IMR-90 (cell line): ENCODE data around the gene GPR89B. TPM values are rescaled to one million over a fixed set of nuclear protein-coding genes. Genes with fewer than 3 reads are reported as not detected.
"Not testable (repeated sequence)": the region's sequence is repeated elsewhere in the genome, so short reads cannot be mapped to it uniquely, and the experiment has no call there.

ENCODE experiments used
- ATAC-seq: fragments of 200-7000 bp; cut with Tn5 transposase; 2 replicates; pipeline ENCODE4 v1.9.1; 2020; ENCODE audit warnings: low read depth, mild to moderate bottlenecking, moderate library complexity
- BruUV-seq: library from RNA; stranded (reverse); fragments of 400-500 nt; replicated peaks from 2 replicates; lab custom pipeline; 2021; lab: Mats Ljungman, UMichigan
- CTCF ChIA-PET: fragments of 300-600 bp; formaldehyde crosslinking; extraction: SDS; loops from one replicate; lab custom pipeline; 2021; ENCODE audit warnings: antibody characterized with exemption; lab: Yijun Ruan, JAX
- POLR2A ChIA-PET: fragments of 300-600 bp; sonication (Branson Sonifier 250); formaldehyde crosslinking; loops from one replicate; lab custom pipeline; 2022; ENCODE audit warnings: antibody characterized with exemption; ENCODE audit not compliant: unreplicated experiment; lab: Charles Lee
- DNase-seq: peaks from one replicate; pipeline ENCODE4 v3.0.0; 2013
- H2AFZ ChIP-seq: replicated peaks from 2 replicates; pipeline ENCODE3; 2013; ENCODE audit warnings: low read length, mild to moderate bottlenecking; ENCODE audit not compliant: poor library complexity
- H2AK5ac ChIP-seq: 2 replicates; pipeline ENCODE4 v1.6.1; 2013; ENCODE audit warnings: low read depth, low read length, inconsistent platforms
- H2AK9ac ChIP-seq: replicated peaks from 2 replicates; pipeline ENCODE3; 2013; ENCODE audit warnings: mild to moderate bottlenecking, low read depth, low read length, moderate library complexity; ENCODE audit not compliant: poor library complexity
- H2BK120ac ChIP-seq: 2 replicates; pipeline ENCODE4 v1.6.1; 2013; ENCODE audit warnings: low read depth, low read length, inconsistent platforms
- H2BK15ac ChIP-seq: 3 replicates; pipeline ENCODE4 v1.6.1; 2013; ENCODE audit warnings: low read depth, low read length, inconsistent platforms
- H2BK20ac ChIP-seq: 2 replicates; pipeline ENCODE4 v1.6.1; 2013; ENCODE audit warnings: low read depth, mild to moderate bottlenecking, inconsistent platforms, low read length, moderate library complexity
- H2BK5ac ChIP-seq: 2 replicates; pipeline ENCODE4 v1.6.1; 2013; ENCODE audit warnings: mild to moderate bottlenecking, low read depth, low read length, inconsistent platforms; ENCODE audit not compliant: poor library complexity, severe bottlenecking
- H3K14ac ChIP-seq: replicated peaks from 2 replicates; pipeline ENCODE4 v1.6.1; 2013; ENCODE audit warnings: low read depth, low read length, inconsistent platforms
- H3K18ac ChIP-seq: 2 replicates; pipeline ENCODE4 v1.6.1; 2013; ENCODE audit warnings: low read depth, low read length, control low read depth
- H3K23ac ChIP-seq: 2 replicates; pipeline ENCODE4 v1.6.1; 2013; ENCODE audit warnings: low read depth, low read length, inconsistent platforms
- H3K27ac ChIP-seq: 2 replicates; pipeline ENCODE4 v1.5.1; 2013; ENCODE audit warnings: mild to moderate bottlenecking, control low read depth, low read length; ENCODE audit not compliant: insufficient read depth
- H3K27me3 ChIP-seq: 2 replicates; pipeline ENCODE4 v1.6.1; 2013; ENCODE audit warnings: low read length; ENCODE audit not compliant: control insufficient read depth, insufficient read depth
- H3K36me3 ChIP-seq: 2 replicates; pipeline ENCODE4 v1.6.1; 2013; ENCODE audit warnings: low read length, mixed read lengths; ENCODE audit not compliant: control insufficient read depth, insufficient read depth
- H3K4ac ChIP-seq: 2 replicates; pipeline ENCODE4 v1.6.1; 2013; ENCODE audit warnings: low read depth, low read length, inconsistent platforms
- H3K4me1 ChIP-seq: 2 replicates; pipeline ENCODE4 v1.6.1; 2013; ENCODE audit warnings: low read length, mixed read lengths; ENCODE audit not compliant: control insufficient read depth, insufficient read depth
- H3K4me2 ChIP-seq: 2 replicates; pipeline ENCODE4 v1.6.1; 2013; ENCODE audit warnings: low read depth, mild to moderate bottlenecking, control low read depth, low read length, moderate library complexity
- H3K4me3 ChIP-seq: 2 replicates; pipeline ENCODE4 v1.5.1; 2013; ENCODE audit warnings: low read depth, mild to moderate bottlenecking, control low read depth, low read length, moderate library complexity; ENCODE audit not compliant: insufficient read depth
- H3K56ac ChIP-seq: 2 replicates; pipeline ENCODE4 v1.6.1; 2013; ENCODE audit warnings: low read length, inconsistent platforms; ENCODE audit not compliant: insufficient read depth; ENCODE audit errors: extremely low read depth
- H3K79me1 ChIP-seq, 2 experiments: 2 replicates each; pipeline ENCODE4 v1.6.1; 2013; ENCODE audit warnings: low read length in 2 of 2, inconsistent platforms in 1 of 2, low read depth in 1 of 2
- H3K9ac ChIP-seq: 2 replicates; pipeline ENCODE4 v1.6.1; 2013; ENCODE audit warnings: low read depth, low read length, control low read depth
- H3K9me1 ChIP-seq: 2 replicates; pipeline ENCODE4 v1.6.1; 2013; ENCODE audit warnings: low read length, inconsistent platforms; ENCODE audit not compliant: insufficient read depth
- H3K9me3 ChIP-seq: 2 replicates; pipeline ENCODE4 v1.6.1; 2013; ENCODE audit warnings: low read length; ENCODE audit not compliant: control insufficient read depth, insufficient read depth
- H4K20me1 ChIP-seq: 2 replicates; pipeline ENCODE4 v1.6.1; 2013; ENCODE audit warnings: low read length, inconsistent platforms; ENCODE audit not compliant: insufficient read depth
- H4K5ac ChIP-seq: 2 replicates; pipeline ENCODE4 v1.6.1; 2013; ENCODE audit warnings: mild to moderate bottlenecking, low read depth, low read length, control low read depth
- H4K8ac ChIP-seq, 2 experiments: 2 replicates each; pipeline ENCODE4 v1.6.1; 2013; ENCODE audit warnings: low read depth in 2 of 2, low read length in 2 of 2, control low read depth in 1 of 2, inconsistent platforms in 1 of 2
- H4K91ac ChIP-seq: 2 replicates; pipeline ENCODE4 v1.6.1; 2013; ENCODE audit warnings: low read depth, low read length, inconsistent platforms; ENCODE audit not compliant: insufficient read depth
- WGBS, 2 experiments: methylation state at CpG; one replicate each; pipeline versions ENCODE4 v1.1.5 to v1.1.7; 2013; ENCODE audit warnings: missing lambda C conversion rate in 2 of 2; ENCODE audit not compliant: insufficient read length in 1 of 2; ENCODE audit errors: extremely low coverage in 2 of 2; 5-methylcytosine and 5-hydroxymethylcytosine counted together
- dilution Hi-C: fragments of 300-500 bp; cut with HindIII; formaldehyde crosslinking; loops from one replicate; pipeline ENCODE4 v1.14.3; 2018; ENCODE audit warnings: low sequenced_read_pairs; ENCODE audit not compliant: unreplicated experiment
- in situ Hi-C: fragments of 300-500 bp; cut with MboI; formaldehyde crosslinking; loops from 3 replicates; pipeline ENCODE4 v1.14.3; 2019; ENCODE audit warnings: low sequenced_read_pairs, inconsistent platforms, mixed read lengths
- intact Hi-C: fragments of 100-400 bp; cut with micrococcal nuclease; formaldehyde crosslinking; loops from 2 replicates; pipeline ENCODE4 v1.10.0; 2022
- polyA plus RNA-seq, 3 experiments: library from polyadenylated mRNA; depleted of rRNA; stranded (reverse); fragments of >200 nt; gene quantifications; 2 replicates each; pipeline ENCODE4 v1.2.3, GENCODE V29; 2012; ENCODE audit warnings: low replicate concordance in 1 of 3
- total RNA-seq: library from RNA; depleted of rRNA; stranded (reverse); fragments of >200 nt; gene quantifications from 2 replicates; pipeline ENCODE4 v1.2.3, GENCODE V29; 2012

Gene GPR89B
- total and polyA plus RNA-seq, 2 of the 4 experiments (the other 2 are of a cell fraction): 9.4 to 13.1 TPM

DNA sequence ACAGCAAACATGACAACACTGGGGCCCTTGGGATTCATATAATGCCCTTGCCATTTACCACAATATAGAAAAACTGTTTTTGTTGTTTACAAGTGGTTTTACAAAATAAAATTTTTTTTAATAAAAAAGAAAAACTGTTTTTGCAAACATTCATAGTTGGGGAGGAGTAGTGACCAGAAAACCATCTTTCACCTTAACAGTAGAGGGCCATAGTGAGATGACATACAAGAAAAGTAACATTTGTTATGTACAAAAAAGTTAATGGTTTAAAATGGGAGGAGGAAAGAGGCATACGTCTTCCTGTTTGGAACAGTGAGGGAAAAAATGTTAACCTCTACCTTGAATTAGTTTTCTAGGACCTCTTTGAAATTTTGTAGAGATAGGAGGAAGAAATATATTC lies 30.7 kb downstream of the GPR89B start:
- not testable (repeated sequence) for H2BK20ac ChIP-seq

DNA sequence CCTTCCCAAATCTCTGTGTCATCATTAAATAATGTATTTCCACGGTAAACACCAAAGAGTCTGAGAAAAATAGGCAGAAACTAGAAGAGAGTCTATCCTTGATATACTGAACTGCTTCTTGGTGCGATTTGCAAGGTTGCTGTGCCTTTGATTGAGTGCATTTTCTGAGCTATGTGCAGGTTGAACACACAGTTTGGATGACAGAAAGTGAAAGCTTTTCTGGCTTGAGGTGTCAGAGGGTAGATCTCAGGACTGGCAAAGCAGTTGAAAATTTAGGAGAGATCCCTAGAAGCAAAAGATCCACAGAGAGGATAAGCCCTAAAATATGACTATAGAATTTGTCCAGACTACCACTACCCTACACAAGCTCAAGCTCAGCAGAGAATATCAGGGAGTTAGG lies 31.5 kb downstream of the GPR89B start:
- H2AFZ ChIP-seq, H3K9ac ChIP-seq, H3K27me3 ChIP-seq, H3K56ac ChIP-seq, H3K4me2 ChIP-seq, H2BK20ac ChIP-seq, BruUV-seq, H4K8ac ChIP-seq, H4K5ac ChIP-seq, H3K79me1 ChIP-seq, H3K4me1 ChIP-seq, H2BK15ac ChIP-seq, H3K14ac ChIP-seq, H2BK5ac ChIP-seq, H3K4ac ChIP-seq, H2AK9ac ChIP-seq, H2BK120ac ChIP-seq, POLR2A ChIA-PET, H3K9me1 ChIP-seq, H2AK5ac ChIP-seq, H3K4me3 ChIP-seq, CTCF ChIA-PET, ATAC-seq, in situ Hi-C loops, intact Hi-C loops, H3K18ac ChIP-seq, DNase-seq, H3K36me3 ChIP-seq, H3K27ac ChIP-seq, H3K23ac ChIP-seq, H4K91ac ChIP-seq, H3K9me3 ChIP-seq, H4K20me1 ChIP-seq, dilution Hi-C loops: not testable (repeated sequence)
- WGBS, 2 experiments: no CpG with 5 or more reads among the region's 2 CpGs

More for the DNA sequence above, 30.7 kb downstream of the GPR89B start:
- H3K14ac ChIP-seq, DNase-seq, H3K4me3 ChIP-seq, H2AK5ac ChIP-seq, H3K27ac ChIP-seq, dilution Hi-C loops, H3K9me1 ChIP-seq, in situ Hi-C loops, H4K8ac ChIP-seq, ATAC-seq, H3K36me3 ChIP-seq, H2BK5ac ChIP-seq, H2BK120ac ChIP-seq, H3K4me1 ChIP-seq, H4K5ac ChIP-seq, H2AFZ ChIP-seq, BruUV-seq, H4K20me1 ChIP-seq, H3K79me1 ChIP-seq, H3K23ac ChIP-seq, CTCF ChIA-PET, H2AK9ac ChIP-seq, H3K27me3 ChIP-seq, H3K9me3 ChIP-seq, H3K4ac ChIP-seq, H3K18ac ChIP-seq, H3K9ac ChIP-seq, H3K56ac ChIP-seq, H3K4me2 ChIP-seq, intact Hi-C loops, POLR2A ChIA-PET, H2BK15ac ChIP-seq, H4K91ac ChIP-seq: not testable (repeated sequence)
- WGBS, 2 experiments: no CpG with 5 or more reads among the region's 1 CpG
